ENCODE measurements around the gene DCDC1.

DCDC1 gene

GRCh38 chr11:31231601-31232000 is 137.9 kb downstream of the DCDC1 start:
- DNase-seq (ENCODE audit: low read depth in 2 of 2), result no peak

DNA sequence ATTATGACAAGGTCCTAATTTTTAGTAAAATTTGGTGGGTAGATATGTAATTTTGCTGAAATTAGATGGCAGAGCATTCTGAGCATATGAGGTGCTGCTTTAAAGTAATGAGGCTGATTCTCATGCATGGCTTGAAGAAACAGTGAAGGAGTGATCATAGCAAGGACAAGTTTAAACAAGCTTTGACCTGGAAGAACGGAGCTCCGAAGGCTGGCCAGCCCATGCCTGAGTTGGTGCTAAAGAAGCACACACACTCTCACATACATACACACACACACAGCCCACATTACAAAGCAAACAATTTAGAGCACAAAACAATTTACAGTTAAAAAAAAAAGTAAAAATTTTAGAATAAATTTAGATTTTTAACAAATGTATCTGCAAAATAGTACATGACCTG is 150.7 kb downstream of the DCDC1 start:
- DNase-seq (ENCODE audit: low read depth in 2 of 2), result no peak

GRCh38 chr11:31214372-31214771 is 155.2 kb downstream of the DCDC1 start:
- DNase-seq (ENCODE audit: low read depth in 2 of 2), result no peak

DNA sequence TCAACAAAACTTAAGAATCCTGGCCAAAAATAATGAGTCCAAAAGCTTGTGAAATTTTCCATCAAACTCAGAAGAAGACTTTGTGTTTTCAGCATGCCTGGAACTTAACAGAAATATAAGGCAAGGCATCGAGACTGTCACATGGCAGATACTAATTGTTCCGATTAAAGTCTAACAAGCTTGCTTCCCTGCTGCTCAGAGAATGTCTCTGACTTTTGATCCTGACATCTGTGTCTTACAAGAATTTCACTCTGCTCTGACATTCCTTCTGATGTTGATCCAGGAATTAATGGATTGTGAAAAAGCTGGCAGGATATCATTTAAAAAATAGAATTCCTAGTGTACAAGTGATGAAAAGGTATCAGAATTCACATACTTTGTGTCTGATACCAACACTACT is 170.2 kb downstream of the DCDC1 start:
- no peak for DNase-seq (ENCODE audit: low read depth in 2 of 2)

DNA sequence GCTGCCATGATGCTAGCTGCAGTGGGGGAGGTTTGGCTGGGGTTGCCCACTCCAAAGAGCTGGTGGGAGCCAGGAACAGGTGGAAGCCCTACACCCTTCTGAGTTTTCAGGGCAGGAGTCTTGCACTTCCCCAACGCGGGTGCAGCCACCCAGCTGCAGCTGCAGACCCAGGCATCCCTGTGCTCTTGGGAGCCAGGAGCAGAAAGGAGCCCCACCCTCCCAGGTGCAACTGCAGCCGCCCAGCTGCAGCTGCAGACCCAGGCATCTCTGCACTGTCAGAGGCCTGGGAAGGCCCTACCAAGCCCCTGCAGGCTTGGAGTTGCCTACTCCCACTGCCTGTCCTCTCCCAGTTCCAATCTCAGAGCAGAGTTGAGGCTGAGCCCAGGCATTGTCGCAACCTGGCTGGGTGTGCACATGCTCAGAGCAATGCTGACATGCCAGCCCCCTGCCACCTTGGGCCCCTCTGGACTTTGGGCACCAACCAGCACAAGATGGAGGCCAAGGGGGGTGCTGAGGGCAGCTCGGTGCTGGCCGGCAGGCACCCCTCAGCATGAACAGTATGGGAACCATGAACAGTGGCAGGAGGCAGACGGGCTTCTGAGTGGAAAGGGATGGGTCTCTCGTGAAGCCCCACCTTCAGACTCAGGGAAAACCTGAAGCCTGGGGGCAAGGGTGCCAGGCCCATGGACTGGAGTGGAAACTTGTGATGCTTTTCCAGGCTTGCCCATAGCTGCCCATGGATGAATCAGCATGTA is 195.4 kb downstream of the DCDC1 start:
- no peak for DNase-seq (ENCODE audit: low read depth in 2 of 2)

DNA sequence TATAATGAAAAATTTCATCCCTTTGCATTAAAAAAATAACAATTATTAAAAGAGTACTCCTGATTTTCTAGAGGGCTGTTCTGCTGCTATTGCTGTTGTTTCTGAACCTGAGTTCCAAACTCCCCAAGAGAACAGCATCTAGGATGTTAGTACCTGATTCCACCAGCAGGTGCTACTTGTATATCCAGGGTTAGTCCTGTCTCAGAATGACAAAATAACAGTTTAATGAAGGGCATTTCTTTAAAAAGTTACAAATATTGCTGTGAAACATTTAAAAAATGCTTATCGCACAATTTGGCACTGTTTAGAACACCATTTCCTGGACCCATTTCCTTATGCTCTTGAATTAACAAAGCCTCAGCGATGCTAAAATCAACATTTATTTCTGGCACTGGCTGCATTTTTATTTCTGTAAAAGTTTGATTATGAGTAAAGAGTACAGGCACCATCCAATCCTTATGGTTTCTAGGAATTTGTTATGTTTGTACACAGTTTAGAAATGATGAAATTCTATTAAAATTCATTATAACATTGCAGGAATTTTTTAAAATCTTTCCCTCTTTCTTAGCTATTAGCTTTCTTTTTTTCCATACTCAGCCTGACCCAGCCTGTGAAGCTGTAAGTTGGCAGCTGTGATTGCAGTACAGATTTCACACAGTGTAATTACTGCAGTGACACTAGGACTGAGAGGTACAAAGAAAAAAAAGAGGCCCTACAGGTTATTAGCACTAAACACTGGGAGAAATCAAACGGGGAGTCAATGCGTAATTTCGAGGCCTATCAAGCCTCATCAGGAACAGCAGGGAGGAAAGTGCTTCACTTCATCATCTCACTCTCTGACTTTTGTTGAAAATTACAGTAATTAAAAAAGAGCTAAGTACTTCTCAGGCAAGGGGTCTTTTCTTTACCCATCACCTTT is 208.8 kb downstream of the DCDC1 start:
- DNase-seq (ENCODE audit: low read depth in 2 of 2), result no peak

DNA sequence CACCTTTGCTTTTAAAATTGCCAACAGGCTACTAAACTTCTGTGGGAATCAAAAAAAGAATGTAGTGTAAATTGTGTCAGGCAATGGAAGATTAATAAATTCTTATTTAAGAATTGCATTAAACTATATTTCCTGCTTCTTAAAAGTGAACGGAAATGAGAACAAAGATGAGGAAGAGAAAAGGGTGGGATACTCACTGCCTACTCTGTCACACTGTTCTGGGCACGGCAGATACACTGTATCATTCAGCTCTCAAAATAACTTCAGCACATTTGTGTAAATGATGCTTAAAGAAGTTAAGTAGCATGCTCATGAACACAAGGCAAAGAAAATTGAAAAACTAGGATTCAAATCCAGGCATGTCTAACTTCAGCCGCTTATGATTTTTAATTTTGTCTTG is 218.7 kb downstream of the DCDC1 start:
- DNase-seq (ENCODE audit: low read depth in 2 of 2), result no peak

GRCh38 chr11:31150011-31150410 is 219.5 kb downstream of the DCDC1 start:
- no peak for DNase-seq (ENCODE audit: low read depth in 2 of 2)

DNA sequence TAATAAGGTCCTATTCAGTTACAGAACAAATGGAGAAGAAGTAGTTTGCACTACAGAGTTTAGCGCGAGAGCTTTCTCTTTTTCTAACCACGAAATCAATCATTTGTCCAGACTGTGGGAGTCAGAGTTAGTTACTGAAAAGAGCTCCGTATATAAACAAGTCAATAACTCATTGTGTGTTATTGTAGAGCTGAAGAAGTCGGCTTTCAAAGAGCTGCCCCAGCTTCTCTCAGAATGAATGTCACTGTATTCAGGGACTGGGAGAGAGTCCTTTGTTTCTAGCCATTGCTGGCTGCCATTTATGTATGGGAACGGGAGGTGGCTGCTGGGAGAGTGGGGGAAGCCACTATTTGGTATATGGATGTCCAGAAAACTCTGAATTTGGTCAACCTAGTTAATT is 227.8 kb downstream of the DCDC1 start:
- DNase-seq (ENCODE audit: low read depth in 2 of 2), result no peak

- no peak for DNase-seq (ENCODE audit: low read depth in 2 of 2)
Observed at GRCh38 chr11:31139479-31139878, 230.1 kb downstream of the DCDC1 start.

- DNase-seq (ENCODE audit: low read depth in 2 of 2), result no peak
Observed at GRCh38 chr11:31132531-31133421, 236.8 kb downstream of the DCDC1 start.

- no peak for DNase-seq (ENCODE audit: low read depth in 2 of 2)
Observed at GRCh38 chr11:31131760-31132159, 237.8 kb downstream of the DCDC1 start.

DNA sequence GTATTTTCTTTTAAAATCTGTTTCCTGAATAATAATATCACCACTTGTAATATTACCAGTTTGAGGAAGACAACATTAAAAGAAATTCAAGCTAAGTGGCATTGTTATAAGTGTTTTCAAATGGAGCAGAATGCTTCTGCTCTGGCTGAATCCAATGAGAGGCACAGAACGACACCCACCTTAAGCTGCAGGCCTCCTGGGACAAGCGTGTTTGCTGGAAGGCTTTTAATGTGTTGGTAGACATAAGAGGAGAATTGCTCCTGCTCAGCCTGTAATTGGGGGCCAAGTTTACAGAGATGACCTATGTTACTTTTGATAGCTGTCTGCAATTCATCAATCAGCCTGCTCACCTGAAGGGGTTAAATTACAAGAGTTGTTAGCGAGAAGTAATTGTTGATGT is 242.2 kb downstream of the DCDC1 start:
- DNase-seq (ENCODE audit: low read depth in 2 of 2), result no peak

DNA sequence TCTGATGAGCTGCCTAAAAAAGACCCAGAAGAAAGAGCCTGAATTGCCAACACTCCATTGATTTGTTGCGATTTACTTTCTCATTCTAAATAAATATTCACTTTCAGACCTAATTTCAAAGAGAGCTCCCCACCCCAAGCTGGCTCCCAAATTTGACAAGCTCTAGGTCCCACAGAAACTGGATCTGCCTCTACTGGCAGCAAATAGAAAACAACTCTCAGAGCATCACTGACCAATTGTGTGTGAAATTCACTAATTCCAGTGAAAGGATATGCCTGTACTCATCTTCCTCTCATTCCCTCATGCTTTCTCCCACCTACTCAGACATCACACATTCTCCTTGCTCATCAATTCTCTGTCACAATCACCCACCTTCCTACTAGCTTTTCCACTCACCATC is 249.1 kb downstream of the DCDC1 start:
- no peak for DNase-seq (ENCODE audit: low read depth in 2 of 2)

- no peak for DNase-seq (ENCODE audit: low read depth in 2 of 2)
Observed at GRCh38 chr11:31118566-31118965, 251.0 kb downstream of the DCDC1 start.

DNA sequence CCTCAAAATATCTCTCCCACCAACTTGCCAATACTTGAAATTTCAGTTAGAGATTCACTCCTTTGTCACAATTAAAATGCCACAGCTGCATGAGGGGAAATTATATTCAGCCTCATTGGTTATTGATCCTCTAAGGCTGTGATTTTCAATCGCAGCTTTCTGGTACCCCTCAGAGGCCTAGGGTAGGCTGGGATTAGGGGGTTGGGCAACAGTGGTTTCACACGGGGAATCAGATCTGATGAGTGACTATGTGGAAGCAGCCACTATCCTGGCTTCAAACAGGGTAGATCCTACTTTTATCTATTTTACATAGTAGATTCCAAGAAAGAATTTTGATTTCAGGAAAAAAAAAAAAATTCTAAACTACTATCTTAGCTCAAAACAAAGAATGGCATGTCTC is 252.5 kb downstream of the DCDC1 start:
- DNase-seq (ENCODE audit: low read depth in 2 of 2), result no peak

DNA sequence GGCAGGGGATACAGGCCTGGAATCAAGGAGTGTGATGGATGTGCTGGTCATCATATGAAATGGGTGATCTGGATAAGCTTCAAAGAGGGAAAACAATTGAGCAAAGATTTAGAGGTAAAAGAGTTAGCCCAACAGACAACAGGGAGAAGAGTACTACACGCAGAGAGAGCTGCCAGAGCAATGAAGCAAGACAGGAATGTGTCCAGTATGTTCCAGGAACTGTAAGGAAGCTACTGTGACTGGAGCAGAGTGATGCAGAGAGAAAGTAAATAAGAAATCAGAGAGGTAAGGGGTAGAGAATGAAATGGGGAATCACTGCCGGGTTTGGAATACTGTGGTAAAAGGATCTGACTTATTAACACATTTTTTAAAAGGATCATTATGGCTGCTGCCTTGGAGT is 255.1 kb downstream of the DCDC1 start:
- no peak for DNase-seq (ENCODE audit: low read depth in 2 of 2)

- DNase-seq (ENCODE audit: low read depth in 2 of 2), result no peak
Observed at GRCh38 chr11:31110830-31111229, 258.7 kb downstream of the DCDC1 start.

DNA sequence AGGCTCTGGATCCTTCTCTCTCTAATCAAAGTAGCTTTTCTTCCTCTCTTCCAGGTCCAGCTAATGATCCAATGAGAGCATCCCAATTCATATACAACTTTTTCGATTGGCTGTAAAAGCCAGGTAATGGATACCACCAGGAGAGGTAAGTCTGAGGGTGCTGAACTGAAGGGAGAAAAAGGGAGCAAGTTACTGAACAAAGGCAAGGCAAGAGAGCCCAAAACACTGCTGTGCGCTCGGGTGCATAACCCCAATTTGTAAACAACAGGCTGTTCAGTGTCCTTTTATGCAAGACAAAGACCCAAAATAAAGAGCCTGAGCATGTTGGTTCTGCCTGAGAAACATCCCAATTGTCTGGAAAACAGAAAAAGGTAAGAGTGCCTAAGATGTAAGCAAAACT is 260.1 kb downstream of the DCDC1 start:
- DNase-seq (ENCODE audit: low read depth in 2 of 2), result no peak

- no peak for DNase-seq (ENCODE audit: low read depth in 2 of 2)
Observed at GRCh38 chr11:31107649-31108048, 261.9 kb downstream of the DCDC1 start.

DNA sequence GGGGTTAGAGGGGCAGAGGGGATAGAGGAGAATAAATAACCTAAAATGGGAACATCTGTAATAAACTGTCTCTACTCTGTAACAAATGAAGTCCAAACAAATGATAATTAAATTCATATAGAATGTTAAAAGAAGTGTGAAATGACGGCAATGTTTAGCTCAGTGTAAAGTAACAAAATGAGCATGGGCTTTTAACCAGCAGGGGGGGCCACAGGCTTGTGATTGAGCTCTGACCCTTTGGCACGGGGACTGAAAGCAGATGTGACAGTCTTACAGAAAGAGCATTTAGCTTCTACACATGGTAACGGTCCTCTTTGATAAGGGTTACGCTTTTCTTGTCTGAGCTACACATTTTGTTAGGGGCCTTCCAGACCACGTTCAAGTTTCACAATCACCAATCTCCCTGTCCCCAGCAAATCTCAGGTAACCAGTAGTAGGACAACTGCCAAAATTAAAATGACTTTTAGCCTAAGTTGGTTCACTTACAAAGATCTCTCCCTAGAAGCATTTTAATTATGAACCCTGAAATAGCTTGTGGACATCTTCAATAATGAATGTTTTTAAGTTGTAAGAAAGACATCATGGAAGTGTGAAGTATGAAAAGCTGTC is 262.5 kb downstream of the DCDC1 start:
- DNase-seq (ENCODE audit: low read depth in 2 of 2), result peak in 1 of 2 donors; percentile 1

- no peak for DNase-seq (ENCODE audit: low read depth in 2 of 2)
Observed at GRCh38 chr11:31106326-31106725, 263.2 kb downstream of the DCDC1 start.

All from stimulated activated CD8-positive, alpha-beta memory T cell treated with anti-CD3 and anti-CD28 coated beads, Interleukin-2, amount 100 ng/mL, for 1 hour (primary cell).